Gastrocnemius medialis (tissue), 4 donors: ENCODE data around the gene CPT2. TPM values are rescaled to one million over a fixed set of nuclear protein-coding genes. Genes with fewer than 3 reads are reported as not detected.

Experiments
- ATAC-seq, 2 donors: fragments of 150-250 bp; one replicate each; pipeline ENCODE4 v1.9.1; 2016
- DNase-seq, 2 donors: peaks; one replicate each; pipeline ENCODE4 v3.0.0-alpha.2; 2019
- H3K27ac ChIP-seq, 4 donors: fragments of 200-600 bp; sonication (generic); 1 replicate in 1 of 4; 2 replicates in 3 of 4; pipeline ENCODE4 v1.5.1; 2016 to 2018; ENCODE audit warnings: mild to moderate bottlenecking in 2 of 4, moderate library complexity in 1 of 4
- H3K27me3 ChIP-seq, 3 donors: fragments of 200-600 bp; sonication (generic) in 2 of 3; 1 replicate in 1 of 3; 2 replicates in 2 of 3; pipeline versions ENCODE4 v1.5.1 to v1.6.0; 2016 to 2019; ENCODE audit warnings: mild to moderate bottlenecking in 1 of 3, moderate library complexity in 1 of 3
- H3K36me3 ChIP-seq, 2 donors: fragments of 200-600 bp; sonication (generic) in 1 of 2; one replicate each; pipeline ENCODE4 v1.5.1; 2017 to 2018
- H3K4me1 ChIP-seq, 2 donors: fragments of 200-600 bp; sonication (generic) in 1 of 2; one replicate each; pipeline ENCODE4 v1.5.1; 2016 to 2017; ENCODE audit warnings: mild to moderate bottlenecking in 2 of 2
- H3K4me3 ChIP-seq, 4 donors: fragments of 200-600 bp; sonication (generic) in 3 of 4; 1 replicate in 1 of 4; 2 replicates in 3 of 4; pipeline ENCODE4 v1.5.1; 2016 to 2019; ENCODE audit warnings: mild to moderate bottlenecking in 2 of 4
- H3K9me3 ChIP-seq, 3 donors: fragments of 200-600 bp; sonication (generic) in 2 of 3; 1 replicate in 1 of 3; 2 replicates in 2 of 3; pipeline ENCODE4 v1.5.1; 2016 to 2019
- CTCF ChIP-seq, 5 experiments: fragments of 450-650 bp in 3 of 5; fragments of 200-600 bp in 2 of 5; sonication (generic) in 2 of 5; IDR thresholded peaks in 4 of 5; conservative IDR thresholded peaks in 1 of 5; 1 replicate in 4 of 5; 2 replicates in 1 of 5; pipeline ENCODE4 v1.5.1; 2016 to 2019; ENCODE audit warnings: antibody characterized with exemption in 5 of 5, mild to moderate bottlenecking in 3 of 5, moderate library complexity in 3 of 5
- POLR2A ChIP-seq, 2 donors: fragments of 450-650 bp; IDR thresholded peaks; one replicate each; pipeline ENCODE4 v1.6.1; 2017; ENCODE audit warnings: antibody characterized with exemption in 2 of 2, mild to moderate bottlenecking in 2 of 2, moderate library complexity in 2 of 2
- in situ Hi-C, 4 donors: fragments of 200-750 bp; cut with MboI; loops; one replicate each; pipeline versions ENCODE4 v1.15.0 to v1.8.0; 2017; ENCODE audit warnings: low sequenced_read_pairs in 4 of 4
- intact Hi-C: fragments of 100-400 bp; cut with DNase I; formaldehyde crosslinking; loops from one replicate; pipeline ENCODE4 v1.15.1; 2023; ENCODE audit warnings: low total_unique reads
- total RNA-seq, 4 donors: library from RNA; depleted of rRNA; stranded (reverse); fragments of >200 nt; gene quantifications; one replicate each; pipeline versions ENCODE4 v1.1.0 to v1.2.3, GENCODE V29; 2016

The CPT2 gene
- total RNA-seq, 4 donors from 2014 or later, result 13.3 to 30.6 (median 26.6) TPM

- no peaks in the 10 kb centered on the region for H3K9me3 ChIP-seq
- in situ Hi-C loops (no loop called here), intact Hi-C loops (no loop called here)
- DNase-seq, result no peak
- ATAC-seq, result no peak
- H3K4me1 ChIP-seq, result no peaks in the 10 kb centered on the region
- H3K36me3 ChIP-seq, result no peaks in the 10 kb centered on the region
- H3K27ac ChIP-seq, result no peak overlapping the region
- H3K4me3 ChIP-seq, result no peak overlapping the region
- no peaks in the 10 kb centered on the region for H3K27me3 ChIP-seq
- no peak for TF ChIP-seq CTCF (IDR thresholded peaks at IDR 0.05 in 4 of 5, conservative IDR thresholded peaks at IDR 0.05 in 1 of 5)
- no peak for TF ChIP-seq POLR2A (IDR thresholded peaks at IDR 0.05)
Measured at GRCh38 chr1:53160924-53161378, 35.7 kb upstream of the CPT2 start.

GRCh38 chr1:53162621-53163020 is 34.0 kb upstream of the CPT2 start:
- Histone ChIP-seq H3K4me3 (no peak overlapping the region), H3K4me1 (no peaks in the 10 kb centered on the region), H3K27ac (no peak overlapping the region), H3K9me3 (no peaks in the 10 kb centered on the region), H3K36me3 (no peaks in the 10 kb centered on the region), H3K27me3 (no peaks in the 10 kb centered on the region)
- in situ Hi-C loops (no loop called here), intact Hi-C loops (no loop called here)
- TF ChIP-seq CTCF (IDR thresholded peaks at IDR 0.05 in 4 of 5, conservative IDR thresholded peaks at IDR 0.05 in 1 of 5) (no peak), POLR2A (IDR thresholded peaks at IDR 0.05) (no peak)
- ATAC-seq, result no peak
- DNase-seq, result no peak

GRCh38 chr1:53163291-53163768 is 33.3 kb upstream of the CPT2 start:
- Histone ChIP-seq H3K4me3 (no peak overlapping the region), H3K36me3 (no peaks in the 10 kb centered on the region), H3K27ac (no peak overlapping the region), H3K4me1 (no peaks in the 10 kb centered on the region), H3K9me3 (no peaks in the 10 kb centered on the region), H3K27me3 (no peaks in the 10 kb centered on the region)
- TF ChIP-seq POLR2A (IDR thresholded peaks at IDR 0.05), result no peak
- TF ChIP-seq CTCF (IDR thresholded peaks at IDR 0.05 in 4 of 5, conservative IDR thresholded peaks at IDR 0.05 in 1 of 5), result no peak
- in situ Hi-C loops, result no loop called here
- ATAC-seq (no peak), DNase-seq (no peak)
- intact Hi-C loops, result no loop called here

- Histone ChIP-seq H3K27ac (no peak overlapping the region), H3K36me3 (no peaks in the 10 kb centered on the region), H3K9me3 (no peaks in the 10 kb centered on the region), H3K4me1 (no peaks in the 10 kb centered on the region), H3K27me3 (no peaks in the 10 kb centered on the region), H3K4me3 (no peak overlapping the region)
- intact Hi-C loops (no loop called here), in situ Hi-C loops (no loop called here)
- DNase-seq (no peak), ATAC-seq (peak in 1 of 2 donors; percentile 45)
- TF ChIP-seq POLR2A (IDR thresholded peaks at IDR 0.05) (no peak), CTCF (IDR thresholded peaks at IDR 0.05 in 4 of 5, conservative IDR thresholded peaks at IDR 0.05 in 1 of 5) (no peak)
Measured at GRCh38 chr1:53165408-53165961, 31.1 kb upstream of the CPT2 start.

- Histone ChIP-seq H3K4me1 (no peaks in the 10 kb centered on the region), H3K9me3 (no peaks in the 10 kb centered on the region), H3K27me3 (no peaks in the 10 kb centered on the region), H3K4me3 (no peak overlapping the region), H3K27ac (no peak overlapping the region), H3K36me3 (no peaks in the 10 kb centered on the region)
- no peak for DNase-seq
- TF ChIP-seq POLR2A (IDR thresholded peaks at IDR 0.05) (no peak), CTCF (IDR thresholded peaks at IDR 0.05 in 4 of 5, conservative IDR thresholded peaks at IDR 0.05 in 1 of 5) (no peak)
- intact Hi-C loops (no loop called here), in situ Hi-C loops (no loop called here)
- no peak for ATAC-seq
Measured at GRCh38 chr1:53166366-53166765, 30.3 kb upstream of the CPT2 start.
